Measurements from ENCODE around the gene BST2.

DNA sequence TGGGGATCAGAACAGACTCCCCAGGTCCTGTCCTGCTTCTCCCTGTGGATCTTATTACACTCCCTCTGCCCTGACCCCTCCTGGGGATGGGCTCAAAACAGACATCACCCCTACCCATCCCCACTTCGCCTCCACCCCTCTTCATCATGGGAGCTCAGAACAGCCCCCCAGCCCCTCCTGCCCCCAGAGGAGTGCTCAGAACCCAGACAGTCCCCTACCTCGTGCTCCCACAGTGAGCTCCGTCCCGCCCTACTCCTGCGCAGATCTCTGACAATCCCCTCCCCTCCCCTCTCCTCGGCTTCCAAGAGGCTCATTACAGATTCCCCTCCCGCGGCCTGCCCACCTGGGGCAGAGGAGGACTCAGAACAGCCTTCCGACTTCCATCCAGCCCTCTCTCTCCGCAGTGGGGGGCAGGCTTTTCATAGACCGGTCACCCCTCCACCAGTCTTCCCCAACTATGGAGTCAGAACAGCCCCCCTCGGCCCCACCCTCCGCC lies 49.2 kb upstream of the BST2 start:
- TF ChIP-seq, protein P1, sequence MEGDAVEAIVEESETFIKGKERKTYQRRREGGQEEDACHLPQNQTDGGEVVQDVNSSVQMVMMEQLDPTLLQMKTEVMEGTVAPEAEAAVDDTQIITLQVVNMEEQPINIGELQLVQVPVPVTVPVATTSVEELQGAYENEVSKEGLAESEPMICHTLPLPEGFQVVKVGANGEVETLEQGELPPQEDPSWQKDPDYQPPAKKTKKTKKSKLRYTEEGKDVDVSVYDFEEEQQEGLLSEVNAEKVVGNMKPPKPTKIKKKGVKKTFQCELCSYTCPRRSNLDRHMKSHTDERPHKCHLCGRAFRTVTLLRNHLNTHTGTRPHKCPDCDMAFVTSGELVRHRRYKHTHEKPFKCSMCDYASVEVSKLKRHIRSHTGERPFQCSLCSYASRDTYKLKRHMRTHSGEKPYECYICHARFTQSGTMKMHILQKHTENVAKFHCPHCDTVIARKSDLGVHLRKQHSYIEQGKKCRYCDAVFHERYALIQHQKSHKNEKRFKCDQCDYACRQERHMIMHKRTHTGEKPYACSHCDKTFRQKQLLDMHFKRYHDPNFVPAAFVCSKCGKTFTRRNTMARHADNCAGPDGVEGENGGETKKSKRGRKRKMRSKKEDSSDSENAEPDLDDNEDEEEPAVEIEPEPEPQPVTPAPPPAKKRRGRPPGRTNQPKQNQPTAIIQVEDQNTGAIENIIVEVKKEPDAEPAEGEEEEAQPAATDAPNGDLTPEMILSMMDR (IDR thresholded peaks at IDR 0.05; ENCODE audit: low read depth, low read length) = no peak
- TF ChIP-seq EZH2phosphoT487 (IDR thresholded peaks at IDR 0.05; ENCODE audit: low read depth) = no peak

All from OCI-LY3 (cell line).